Nephron progenitor cell (in vitro differentiated cells): ENCODE results near the gene ZMYND8.
"Not testable (repeated sequence)": the region's sequence is repeated elsewhere in the genome, so short reads cannot be mapped to it uniquely, and the experiment has no call there.

Experiments
- DNase-seq: peaks from one replicate; pipeline ENCODE4 v3.0.0; 2021
- H3K27ac Mint-ChIP-seq: 2 replicates; pipeline ENCODE4 v1.8.0; 2021; ENCODE audit warnings: mild to moderate bottlenecking, moderate library complexity, mixed read lengths
- H3K27me3 Mint-ChIP-seq: 2 replicates; pipeline ENCODE4 v1.8.0; 2021; ENCODE audit warnings: mild to moderate bottlenecking, low read depth, mixed read lengths; ENCODE audit not compliant: poor library complexity
- H3K36me3 Mint-ChIP-seq: 2 replicates; pipeline ENCODE4 v1.8.0; 2021; ENCODE audit warnings: low read depth, mixed read lengths
- H3K4me1 Mint-ChIP-seq: 2 replicates; pipeline ENCODE4 v1.8.0; 2021; ENCODE audit warnings: mixed read lengths
- H3K4me3 Mint-ChIP-seq: 2 replicates; pipeline ENCODE4 v1.8.0; 2021; ENCODE audit warnings: mild to moderate bottlenecking, moderate library complexity, mixed read lengths
- H3K9me3 Mint-ChIP-seq: 2 replicates; pipeline ENCODE4 v1.8.0; 2021; ENCODE audit warnings: mild to moderate bottlenecking, moderate library complexity, mixed read lengths
- TF ChIP-seq, protein P1 (sequence below): fragments of 200-600 bp; sonication (generic); IDR thresholded peaks from 2 replicates; pipeline ENCODE4 v1.5.0; 2021; ENCODE audit warnings: antibody characterized with exemption

ZMYND8 gene

DNA sequence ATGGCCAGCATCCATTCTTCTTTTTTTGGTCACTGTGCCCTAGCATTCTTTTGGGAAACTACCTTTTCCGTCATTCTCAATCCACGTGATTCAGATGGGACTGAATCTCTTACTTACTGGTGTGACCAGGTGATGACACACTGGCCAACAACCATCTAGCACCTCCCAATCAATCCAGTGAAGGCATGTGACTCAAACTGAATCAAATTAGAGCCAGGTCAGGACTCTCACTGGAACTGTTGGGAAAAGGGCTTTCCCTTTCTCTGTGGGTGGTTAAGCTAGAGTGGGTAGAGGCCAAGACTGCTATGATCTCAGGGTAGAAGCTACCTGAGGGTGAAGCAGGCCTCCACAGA, 36.2 kb upstream of the ZMYND8 start:
- H3K36me3 Mint-ChIP-seq: no peaks in the 10 kb centered on the region
- H3K9me3 Mint-ChIP-seq: peaks cover 15% of the 10 kb centered on the region
- H3K27me3 Mint-ChIP-seq: peaks cover 9% of the 10 kb centered on the region
- no peaks in the 10 kb centered on the region for H3K4me1 Mint-ChIP-seq
- H3K4me3 Mint-ChIP-seq: no peak overlapping the region
- TF ChIP-seq, protein P1, sequence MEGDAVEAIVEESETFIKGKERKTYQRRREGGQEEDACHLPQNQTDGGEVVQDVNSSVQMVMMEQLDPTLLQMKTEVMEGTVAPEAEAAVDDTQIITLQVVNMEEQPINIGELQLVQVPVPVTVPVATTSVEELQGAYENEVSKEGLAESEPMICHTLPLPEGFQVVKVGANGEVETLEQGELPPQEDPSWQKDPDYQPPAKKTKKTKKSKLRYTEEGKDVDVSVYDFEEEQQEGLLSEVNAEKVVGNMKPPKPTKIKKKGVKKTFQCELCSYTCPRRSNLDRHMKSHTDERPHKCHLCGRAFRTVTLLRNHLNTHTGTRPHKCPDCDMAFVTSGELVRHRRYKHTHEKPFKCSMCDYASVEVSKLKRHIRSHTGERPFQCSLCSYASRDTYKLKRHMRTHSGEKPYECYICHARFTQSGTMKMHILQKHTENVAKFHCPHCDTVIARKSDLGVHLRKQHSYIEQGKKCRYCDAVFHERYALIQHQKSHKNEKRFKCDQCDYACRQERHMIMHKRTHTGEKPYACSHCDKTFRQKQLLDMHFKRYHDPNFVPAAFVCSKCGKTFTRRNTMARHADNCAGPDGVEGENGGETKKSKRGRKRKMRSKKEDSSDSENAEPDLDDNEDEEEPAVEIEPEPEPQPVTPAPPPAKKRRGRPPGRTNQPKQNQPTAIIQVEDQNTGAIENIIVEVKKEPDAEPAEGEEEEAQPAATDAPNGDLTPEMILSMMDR: no peak
- H3K27ac Mint-ChIP-seq: no peak overlapping the region
- DNase-seq: no peak

DNA sequence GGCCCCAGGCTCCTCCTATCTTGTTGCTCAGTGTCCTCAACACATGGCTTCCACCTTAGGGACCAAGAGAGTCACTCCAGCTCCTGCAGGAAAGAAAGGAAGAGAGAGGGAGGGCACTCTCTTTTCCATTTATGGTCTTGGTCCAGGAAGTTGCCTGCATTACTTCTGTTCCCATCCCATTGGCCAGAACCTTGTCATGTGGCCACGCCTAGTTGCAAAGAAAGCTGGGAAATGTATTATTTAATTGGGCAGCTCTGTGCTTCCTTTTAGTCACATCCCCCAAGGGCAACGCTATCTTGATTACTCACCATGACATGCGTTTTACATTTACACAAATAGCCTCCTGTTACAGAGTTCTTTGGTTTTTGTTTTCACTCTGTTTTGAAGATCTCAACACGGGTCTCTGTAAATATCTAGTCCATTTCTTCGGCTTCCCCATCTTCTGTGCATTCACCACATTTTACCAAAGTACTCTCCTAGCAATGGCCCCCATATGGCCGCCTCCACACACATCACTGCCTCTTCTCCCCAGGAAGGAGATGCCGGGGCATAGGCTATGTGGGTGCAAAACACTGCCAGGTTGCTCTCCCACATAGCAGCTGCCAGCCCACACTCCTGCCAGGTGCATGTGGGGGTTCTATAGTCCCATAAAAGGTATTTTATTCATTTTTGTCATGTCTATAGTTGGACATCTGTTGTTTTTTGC, 35.7 kb upstream of the ZMYND8 start:
- H3K4me1 Mint-ChIP-seq: no peaks in the 10 kb centered on the region

DNA sequence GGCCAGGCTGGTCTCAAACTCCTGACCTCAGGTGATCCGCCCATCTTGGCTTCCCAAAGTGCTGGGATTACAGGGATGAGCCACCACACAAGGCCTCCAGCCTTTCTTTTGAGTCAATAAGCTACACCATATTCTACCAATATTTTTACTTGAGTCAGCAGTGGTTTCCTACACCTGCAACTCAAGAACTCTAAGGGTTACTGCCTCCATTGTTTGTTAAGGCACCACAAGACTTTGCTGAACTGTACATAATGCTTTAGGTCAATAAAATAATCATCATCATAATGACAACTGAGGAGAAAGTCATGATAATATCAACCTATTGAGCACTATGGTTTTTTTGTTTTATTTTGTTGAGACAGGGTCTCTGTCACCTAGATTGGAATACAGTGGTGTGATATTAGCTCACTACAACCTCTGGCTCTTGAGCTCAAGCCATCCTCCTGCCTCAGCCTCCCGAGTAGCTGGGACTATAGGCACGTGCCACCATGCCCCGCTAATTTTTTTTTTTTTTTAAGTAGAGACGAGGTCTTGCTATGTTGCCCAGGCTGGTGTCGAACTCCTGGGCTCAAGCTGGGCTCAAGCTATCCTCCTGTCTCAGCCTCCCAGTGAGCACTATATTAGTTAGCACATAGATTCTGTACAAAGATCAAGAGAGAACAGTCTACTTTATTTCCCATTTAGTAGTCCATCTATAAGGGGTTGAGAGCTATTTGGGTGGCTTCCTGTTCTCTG, 34.9 kb upstream of the ZMYND8 start:
- DNase-seq: no peak
- Mint-ChIP-seq H3K27ac (peak overlapping the region; percentile 56), H3K4me1 (no peaks in the 10 kb centered on the region), H3K36me3 (no peaks in the 10 kb centered on the region), H3K9me3 (peaks cover 15% of the 10 kb centered on the region), H3K27me3 (peaks cover 9% of the 10 kb centered on the region), H3K4me3 (no peak overlapping the region)
- TF ChIP-seq, protein P1: no peak

More for the DNA sequence above, 35.7 kb upstream of the ZMYND8 start:
- no peak for DNase-seq
- H3K4me3 Mint-ChIP-seq: no peak overlapping the region
- TF ChIP-seq, protein P1: no peak
- H3K27me3 Mint-ChIP-seq: peaks cover 9% of the 10 kb centered on the region
- no peak overlapping the region for H3K27ac Mint-ChIP-seq
- no peaks in the 10 kb centered on the region for H3K36me3 Mint-ChIP-seq
- peaks cover 15% of the 10 kb centered on the region for H3K9me3 Mint-ChIP-seq

DNA sequence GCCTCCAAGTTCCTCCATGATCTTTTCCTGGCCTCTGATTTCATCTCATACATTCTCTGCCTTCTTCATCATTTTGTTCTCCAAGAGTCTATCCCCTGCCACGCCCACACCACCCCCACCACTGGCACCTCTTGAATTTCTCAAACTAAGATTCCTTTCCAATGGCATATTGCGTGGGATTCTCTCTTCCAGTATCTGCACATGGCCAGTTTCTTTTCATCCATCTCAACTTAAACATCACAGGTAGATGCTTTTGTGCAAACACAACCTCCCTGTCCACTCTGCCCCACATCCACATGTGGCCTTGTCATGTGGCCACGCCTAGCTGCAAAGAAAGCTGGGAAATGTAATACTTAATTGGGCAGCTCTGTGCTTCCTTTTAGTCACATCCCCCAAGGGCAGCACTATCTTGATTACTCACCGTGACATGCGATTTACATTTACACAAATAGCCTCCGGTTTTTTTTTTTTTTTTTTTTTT, 33.4 kb upstream of the ZMYND8 start:
- H3K36me3 Mint-ChIP-seq: no peaks in the 10 kb centered on the region
- H3K4me1 Mint-ChIP-seq: no peaks in the 10 kb centered on the region
- no peak overlapping the region for H3K4me3 Mint-ChIP-seq
- no peak overlapping the region for H3K27ac Mint-ChIP-seq
- DNase-seq: no peak
- H3K9me3 Mint-ChIP-seq: peaks cover 15% of the 10 kb centered on the region
- peaks cover 9% of the 10 kb centered on the region for H3K27me3 Mint-ChIP-seq
- TF ChIP-seq, protein P1: no peak

DNA sequence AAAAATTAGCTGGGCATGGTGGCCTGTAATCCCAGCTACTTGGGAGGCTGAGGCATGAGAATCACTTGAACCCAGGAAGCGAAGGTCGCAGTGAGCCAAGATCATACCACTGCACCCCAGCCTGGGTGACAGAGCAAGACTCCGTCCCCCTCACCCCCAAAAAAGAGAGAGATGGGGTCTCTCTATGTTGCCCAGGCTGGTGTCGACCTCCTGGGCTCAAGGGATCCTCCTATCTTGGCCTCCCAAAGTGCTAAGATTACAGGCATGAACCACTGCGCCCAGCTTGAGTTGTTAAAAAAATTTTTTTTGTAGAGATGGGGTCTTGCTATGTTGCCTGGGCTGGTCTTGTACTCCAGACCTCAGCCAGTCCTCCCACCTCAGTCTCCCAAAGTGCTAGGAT, 29.5 kb upstream of the ZMYND8 start:
- not testable (repeated sequence) for H3K36me3 Mint-ChIP-seq, H3K4me3 Mint-ChIP-seq, DNase-seq, H3K27ac Mint-ChIP-seq, H3K27me3 Mint-ChIP-seq
- Mint-ChIP-seq H3K9me3 (peaks cover 12% of the 10 kb centered on the region), H3K4me1 (peaks cover 15% of the 10 kb centered on the region)

DNA sequence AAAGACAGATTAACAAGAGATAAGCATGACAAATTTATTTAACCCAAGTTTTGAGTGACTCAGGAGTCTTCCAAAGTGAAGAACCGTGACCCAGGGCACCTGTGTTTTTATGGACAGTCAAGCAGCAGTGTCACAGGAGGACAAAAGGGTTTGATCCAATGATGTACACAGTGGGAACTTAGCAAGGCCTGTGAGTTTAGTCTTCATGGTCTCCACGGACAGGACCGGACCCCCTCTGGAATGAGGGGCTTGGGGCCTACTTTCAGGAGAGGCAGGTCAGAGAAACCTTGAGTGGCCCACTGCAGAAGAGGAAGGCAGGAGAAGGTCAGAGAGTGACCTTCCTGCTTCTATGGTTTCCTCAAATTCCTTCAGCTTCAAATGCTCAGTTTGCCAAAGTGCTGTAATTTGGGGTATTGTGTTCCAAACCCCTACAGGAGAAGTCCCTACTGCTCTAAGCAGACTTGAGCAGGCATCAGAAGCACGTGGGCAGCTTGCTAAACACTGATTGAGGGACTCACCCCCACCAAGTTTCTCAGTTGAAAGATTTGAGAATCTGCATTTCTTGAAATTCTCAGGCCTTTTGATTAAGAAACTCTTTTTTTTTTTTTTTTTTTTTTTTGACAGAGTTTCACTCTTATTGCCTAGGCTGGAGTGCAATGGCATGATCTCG, 26.4 kb upstream of the ZMYND8 start:
- H3K27me3 Mint-ChIP-seq: peaks cover 8% of the 10 kb centered on the region
- H3K27ac Mint-ChIP-seq: no peak overlapping the region
- no peak overlapping the region for H3K4me3 Mint-ChIP-seq
- DNase-seq: no peak
- H3K9me3 Mint-ChIP-seq: no peaks in the 10 kb centered on the region
- peaks cover 28% of the 10 kb centered on the region for H3K4me1 Mint-ChIP-seq
- TF ChIP-seq, protein P1: no peak
- H3K36me3 Mint-ChIP-seq: no peaks in the 10 kb centered on the region
